Chondrocyte (in vitro differentiated cells): ENCODE data around the gene RGS3. TPM values are rescaled to one million over a fixed set of nuclear protein-coding genes. Genes with fewer than 3 reads are reported as not detected.
A peak's percentile ranks its signal among the peaks of the same experiment; 100 is the strongest.

Experiments
- DNase-seq: peaks from one replicate; pipeline ENCODE4 v3.0.0; 2021; ENCODE audit warnings: mixed read lengths, low spot score
- H3K27ac Mint-ChIP-seq: one replicate; pipeline ENCODE4 v1.8.0; 2021; ENCODE audit warnings: mild to moderate bottlenecking, moderate library complexity, mixed read lengths; ENCODE audit not compliant: unreplicated experiment
- H3K27me3 Mint-ChIP-seq: 2 replicates; pipeline ENCODE4 v1.8.0; 2021; ENCODE audit warnings: low read depth, mixed read lengths
- H3K36me3 Mint-ChIP-seq: 2 replicates; pipeline ENCODE4 v1.8.0; 2021; ENCODE audit warnings: low read depth, mixed read lengths
- H3K4me1 Mint-ChIP-seq: 2 replicates; pipeline ENCODE4 v1.8.0; 2021; ENCODE audit warnings: low read depth, mild to moderate bottlenecking, mixed read lengths
- H3K4me3 Mint-ChIP-seq: one replicate; pipeline ENCODE4 v1.8.0; 2021; ENCODE audit warnings: mild to moderate bottlenecking, moderate library complexity, mixed read lengths; ENCODE audit not compliant: unreplicated experiment
- H3K9me3 Mint-ChIP-seq: 2 replicates; pipeline ENCODE4 v1.8.0; 2021; ENCODE audit warnings: low read depth, mixed read lengths
- total RNA-seq: library from RNA; stranded (reverse); gene quantifications from 3 replicates; pipeline ENCODE4 v1.2.1, GENCODE V29; 2021
- TF ChIP-seq, protein P1 (sequence below): fragments of 200-600 bp; sonication (generic); IDR thresholded peaks from 2 replicates; pipeline ENCODE4 v1.5.0; 2021; ENCODE audit warnings: antibody characterized with exemption, mild to moderate bottlenecking, moderate library complexity

RGS3 gene
- total RNA-seq, 1 donor from 2014 or later: 55.2 TPM

DNA sequence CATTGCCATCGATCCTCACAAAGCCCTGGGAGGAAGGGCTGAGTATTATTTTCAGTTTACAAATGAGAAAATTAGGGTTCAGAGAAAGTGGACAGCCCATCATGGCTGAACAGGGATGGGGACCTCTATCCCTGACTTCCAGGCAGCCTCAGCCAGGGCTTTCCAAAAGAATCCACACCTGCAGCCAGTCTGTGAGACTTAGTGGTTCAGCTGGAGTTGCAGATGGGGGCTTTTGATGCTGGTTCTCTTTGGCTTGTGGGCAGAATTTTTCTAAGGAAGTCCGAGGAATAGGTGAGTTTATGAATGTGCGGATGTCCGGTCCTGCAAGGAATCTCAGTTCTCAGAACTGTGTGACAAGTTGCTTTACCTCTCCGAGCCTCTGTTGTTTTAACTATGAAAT lies 138.1 kb downstream of the RGS3 start:
- H3K4me3 Mint-ChIP-seq: no peak overlapping the region

DNA sequence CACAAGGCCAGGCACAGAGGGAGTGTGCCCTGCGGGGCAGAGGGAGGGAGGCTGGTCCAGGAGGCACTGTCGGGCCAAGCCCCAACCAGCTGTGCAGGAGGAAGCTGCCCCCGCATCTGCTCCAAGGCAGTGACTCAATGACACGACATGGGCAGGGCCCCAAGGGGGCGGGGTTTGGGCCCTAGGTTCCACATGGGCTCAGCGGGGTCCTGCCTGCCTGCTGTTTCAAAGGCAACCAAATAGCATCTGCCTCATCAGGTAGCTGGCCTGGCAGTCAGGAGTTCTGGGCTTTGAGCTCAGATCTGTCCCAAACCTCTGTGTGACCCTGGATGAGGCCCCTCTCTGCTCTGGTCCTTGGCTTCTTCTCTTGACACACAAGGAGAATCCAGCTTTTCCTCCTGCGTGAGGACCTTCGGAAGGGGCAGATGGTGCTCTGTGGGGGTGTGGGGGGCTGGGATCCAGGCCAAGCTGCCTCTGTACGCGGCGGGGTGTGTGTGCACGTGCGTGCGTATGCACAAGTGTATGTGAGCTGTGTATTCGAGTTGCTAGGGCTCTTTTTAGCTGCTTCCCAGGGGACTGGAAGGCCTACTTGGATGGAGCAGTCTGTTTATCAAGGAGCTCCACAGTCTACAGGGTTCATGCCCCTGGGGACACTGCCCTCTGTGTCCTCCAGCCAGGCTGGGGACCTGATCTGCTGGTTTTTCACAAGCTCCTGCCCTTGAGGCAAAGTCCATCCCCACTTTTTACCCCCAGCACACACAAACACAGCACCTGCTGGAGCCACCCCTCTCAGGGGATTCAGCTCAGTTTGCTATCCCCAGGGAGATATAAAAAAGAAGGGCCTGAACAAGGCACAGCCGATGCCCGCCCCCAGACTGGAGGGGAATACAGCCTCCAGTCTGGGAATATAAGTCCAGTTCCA lies 138.9 kb downstream of the RGS3 start:
- no peaks in the 10 kb centered on the region for H3K9me3 Mint-ChIP-seq
- no peaks in the 10 kb centered on the region for H3K36me3 Mint-ChIP-seq
- peak overlapping the region; percentile 32 for H3K27ac Mint-ChIP-seq
- peaks cover 42% of the 10 kb centered on the region for H3K4me1 Mint-ChIP-seq
- peak; percentile 93 for DNase-seq
- H3K27me3 Mint-ChIP-seq: no peaks in the 10 kb centered on the region
- no peak overlapping the region for H3K4me3 Mint-ChIP-seq
- TF ChIP-seq, protein P1, sequence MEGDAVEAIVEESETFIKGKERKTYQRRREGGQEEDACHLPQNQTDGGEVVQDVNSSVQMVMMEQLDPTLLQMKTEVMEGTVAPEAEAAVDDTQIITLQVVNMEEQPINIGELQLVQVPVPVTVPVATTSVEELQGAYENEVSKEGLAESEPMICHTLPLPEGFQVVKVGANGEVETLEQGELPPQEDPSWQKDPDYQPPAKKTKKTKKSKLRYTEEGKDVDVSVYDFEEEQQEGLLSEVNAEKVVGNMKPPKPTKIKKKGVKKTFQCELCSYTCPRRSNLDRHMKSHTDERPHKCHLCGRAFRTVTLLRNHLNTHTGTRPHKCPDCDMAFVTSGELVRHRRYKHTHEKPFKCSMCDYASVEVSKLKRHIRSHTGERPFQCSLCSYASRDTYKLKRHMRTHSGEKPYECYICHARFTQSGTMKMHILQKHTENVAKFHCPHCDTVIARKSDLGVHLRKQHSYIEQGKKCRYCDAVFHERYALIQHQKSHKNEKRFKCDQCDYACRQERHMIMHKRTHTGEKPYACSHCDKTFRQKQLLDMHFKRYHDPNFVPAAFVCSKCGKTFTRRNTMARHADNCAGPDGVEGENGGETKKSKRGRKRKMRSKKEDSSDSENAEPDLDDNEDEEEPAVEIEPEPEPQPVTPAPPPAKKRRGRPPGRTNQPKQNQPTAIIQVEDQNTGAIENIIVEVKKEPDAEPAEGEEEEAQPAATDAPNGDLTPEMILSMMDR: no peak

More for the DNA sequence above, 138.1 kb downstream of the RGS3 start:
- Mint-ChIP-seq H3K36me3 (peaks cover 2% of the 10 kb centered on the region), H3K9me3 (no peaks in the 10 kb centered on the region), H3K4me1 (peaks cover 45% of the 10 kb centered on the region), H3K27ac (no peak overlapping the region), H3K27me3 (no peaks in the 10 kb centered on the region)
- peak; percentile 19 for DNase-seq
- TF ChIP-seq, protein P1: no peak

DNA sequence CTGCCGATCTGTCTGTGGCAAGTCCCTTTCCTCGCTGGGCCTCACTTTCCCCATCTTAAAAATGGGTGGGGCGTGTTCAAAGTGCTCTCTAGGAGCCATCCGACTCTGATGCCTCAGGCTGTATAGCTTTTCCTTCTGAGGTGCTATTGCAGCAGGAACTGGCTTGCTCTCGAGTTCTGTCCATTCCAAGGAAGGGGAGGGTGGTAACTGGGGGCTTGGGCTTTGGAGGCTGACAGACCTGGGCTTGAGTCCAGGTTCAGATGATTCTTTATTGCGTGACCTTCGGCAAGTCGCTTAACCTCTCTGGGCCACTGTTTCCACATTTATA lies 139.5 kb downstream of the RGS3 start:
- Mint-ChIP-seq H3K27ac (peak overlapping the region; percentile 45), H3K36me3 (no peaks in the 10 kb centered on the region), H3K4me3 (no peak overlapping the region), H3K27me3 (no peaks in the 10 kb centered on the region), H3K4me1 (peaks cover 42% of the 10 kb centered on the region), H3K9me3 (no peaks in the 10 kb centered on the region)
- TF ChIP-seq, protein P1: no peak
- DNase-seq: peak; percentile 43

DNA sequence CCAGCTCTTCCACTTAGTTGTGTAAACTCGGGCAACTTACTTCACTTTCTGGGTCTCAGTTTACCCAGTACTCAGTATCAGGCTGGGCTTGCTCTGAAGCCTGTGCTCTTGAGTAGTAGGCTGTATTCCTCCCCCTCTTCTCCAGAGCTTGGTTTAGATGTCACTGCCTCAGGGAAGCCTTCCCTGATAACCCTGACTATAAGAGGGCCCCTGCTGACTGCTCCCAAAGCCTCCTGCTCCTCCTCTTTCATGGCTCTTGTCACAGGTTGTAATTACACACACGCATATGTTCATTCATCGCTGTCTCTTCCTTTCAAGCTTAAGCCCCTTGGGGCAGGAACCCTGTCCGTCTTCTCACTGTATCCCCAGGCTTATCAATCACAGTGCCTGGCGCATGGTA lies 140.2 kb downstream of the RGS3 start:
- H3K4me3 Mint-ChIP-seq: no peak overlapping the region
- H3K4me1 Mint-ChIP-seq: peaks cover 39% of the 10 kb centered on the region
- no peaks in the 10 kb centered on the region for H3K27me3 Mint-ChIP-seq
- no peaks in the 10 kb centered on the region for H3K9me3 Mint-ChIP-seq
- peak; percentile 6 for DNase-seq
- H3K27ac Mint-ChIP-seq: no peak overlapping the region
- TF ChIP-seq, protein P1: no peak
- no peaks in the 10 kb centered on the region for H3K36me3 Mint-ChIP-seq

DNA sequence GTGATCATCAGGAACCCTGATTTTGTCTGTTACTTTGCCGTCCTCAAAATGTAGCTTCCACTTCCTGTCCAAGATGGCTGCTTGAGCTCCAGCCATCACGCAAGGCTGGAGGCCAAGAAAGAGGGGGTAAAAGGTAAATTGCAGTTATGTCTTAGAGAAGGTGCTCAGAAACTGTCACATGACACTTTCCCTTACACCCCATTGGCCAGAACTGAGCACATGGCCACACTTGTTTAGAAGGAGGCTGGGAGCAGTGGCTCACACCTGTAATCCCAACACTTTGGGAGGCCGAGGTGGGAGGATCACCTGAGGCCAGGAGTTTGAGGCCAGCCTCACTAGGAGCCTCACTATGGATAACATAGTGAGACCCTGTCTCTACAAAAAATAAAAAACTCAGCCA lies 140.9 kb downstream of the RGS3 start:
- H3K4me1 Mint-ChIP-seq: peaks cover 36% of the 10 kb centered on the region
- no peak overlapping the region for H3K27ac Mint-ChIP-seq
- no peaks in the 10 kb centered on the region for H3K9me3 Mint-ChIP-seq
- TF ChIP-seq, protein P1: no peak
- no peaks in the 10 kb centered on the region for H3K36me3 Mint-ChIP-seq
- no peak overlapping the region for H3K4me3 Mint-ChIP-seq
- H3K27me3 Mint-ChIP-seq: no peaks in the 10 kb centered on the region
- peak; percentile 36 for DNase-seq
